ENCODE measurements around the gene GBA2.

- TF ChIP-seq CTCF (IDR thresholded peaks at IDR 0.05): no peak
- TF ChIP-seq POLR2A (IDR thresholded peaks at IDR 0.05): no peak
Measured at GRCh38 chr9:35705836-35706430, 43.1 kb downstream of the GBA2 start.

Measured in heart left ventricle (tissue), 13 donors.